Brain microvascular endothelial cell (primary cell): ENCODE data around the gene URB2.

Experiments
- DNase-seq: peaks from one replicate; pipeline ENCODE4 v3.0.0-alpha.2; 2020
- H3K27ac ChIP-seq: fragments of 250-450 bp; sonication (Bioruptor Pico); 2 replicates; pipeline ENCODE4 v1.5.1; 2020; ENCODE audit warnings: mild to moderate bottlenecking, moderate library complexity
- H3K27me3 ChIP-seq: fragments of 250-450 bp; sonication (Bioruptor Pico); replicated peaks from 2 replicates; pipeline ENCODE4 v1.5.1; 2020; ENCODE audit warnings: mild to moderate bottlenecking
- H3K36me3 ChIP-seq: fragments of 250-450 bp; sonication (Bioruptor Pico); replicated peaks from 2 replicates; pipeline ENCODE4 v1.5.1; 2020; ENCODE audit warnings: mild to moderate bottlenecking
- H3K4me3 ChIP-seq: 2 replicates; pipeline ENCODE4 v1.5.1; 2011; ENCODE audit warnings: low read depth, mild to moderate bottlenecking, control low read depth, low read length, moderate library complexity
- in situ Hi-C: cut with HindIII; loops from 2 replicates; pipeline ENCODE4 v1.10.0; 2017; ENCODE audit warnings: low sequenced_read_pairs, low pct_ligation_motif_present
- TF ChIP-seq, protein P1 (sequence below): IDR thresholded peaks from 2 replicates; pipeline ENCODE4 v1.5.1; 2011; ENCODE audit warnings: low read depth, mild to moderate bottlenecking, moderate library complexity, low read length, control low read depth, inconsistent platforms; ENCODE audit errors: missing control alignments

The URB2 gene

DNA sequence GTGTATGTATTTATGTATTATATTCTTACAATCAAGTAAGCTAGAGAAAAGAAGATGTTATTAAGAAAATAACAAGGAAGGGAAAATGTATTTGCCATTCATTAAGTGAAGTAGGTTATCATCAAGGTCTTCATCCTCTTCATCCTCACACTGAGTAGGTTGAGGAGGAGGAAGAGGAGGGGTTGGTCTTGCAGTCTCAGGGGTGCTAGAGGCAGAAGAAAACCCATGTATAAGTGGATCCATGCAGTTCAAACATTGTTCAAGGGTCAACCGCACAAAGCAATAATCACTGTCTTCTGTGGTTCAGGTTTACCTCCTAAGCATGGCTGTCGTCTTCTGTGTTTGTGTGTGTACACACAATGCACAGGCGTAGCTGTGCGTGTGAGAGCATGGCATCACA is 16.9 kb downstream of the URB2 start:
- TF ChIP-seq, protein P1, sequence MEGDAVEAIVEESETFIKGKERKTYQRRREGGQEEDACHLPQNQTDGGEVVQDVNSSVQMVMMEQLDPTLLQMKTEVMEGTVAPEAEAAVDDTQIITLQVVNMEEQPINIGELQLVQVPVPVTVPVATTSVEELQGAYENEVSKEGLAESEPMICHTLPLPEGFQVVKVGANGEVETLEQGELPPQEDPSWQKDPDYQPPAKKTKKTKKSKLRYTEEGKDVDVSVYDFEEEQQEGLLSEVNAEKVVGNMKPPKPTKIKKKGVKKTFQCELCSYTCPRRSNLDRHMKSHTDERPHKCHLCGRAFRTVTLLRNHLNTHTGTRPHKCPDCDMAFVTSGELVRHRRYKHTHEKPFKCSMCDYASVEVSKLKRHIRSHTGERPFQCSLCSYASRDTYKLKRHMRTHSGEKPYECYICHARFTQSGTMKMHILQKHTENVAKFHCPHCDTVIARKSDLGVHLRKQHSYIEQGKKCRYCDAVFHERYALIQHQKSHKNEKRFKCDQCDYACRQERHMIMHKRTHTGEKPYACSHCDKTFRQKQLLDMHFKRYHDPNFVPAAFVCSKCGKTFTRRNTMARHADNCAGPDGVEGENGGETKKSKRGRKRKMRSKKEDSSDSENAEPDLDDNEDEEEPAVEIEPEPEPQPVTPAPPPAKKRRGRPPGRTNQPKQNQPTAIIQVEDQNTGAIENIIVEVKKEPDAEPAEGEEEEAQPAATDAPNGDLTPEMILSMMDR: no peak
- in situ Hi-C loops: loop anchor here (25.0 kb wide), 1 partner anchor 669 kb away; no protein-coding TSS in a partner anchor
- peaks cover 40% of the 10 kb centered on the region for H3K36me3 ChIP-seq
- H3K4me3 ChIP-seq: no peak overlapping the region
- no peak for DNase-seq
- no peak overlapping the region for H3K27ac ChIP-seq
- H3K27me3 ChIP-seq: no peaks in the 10 kb centered on the region

DNA sequence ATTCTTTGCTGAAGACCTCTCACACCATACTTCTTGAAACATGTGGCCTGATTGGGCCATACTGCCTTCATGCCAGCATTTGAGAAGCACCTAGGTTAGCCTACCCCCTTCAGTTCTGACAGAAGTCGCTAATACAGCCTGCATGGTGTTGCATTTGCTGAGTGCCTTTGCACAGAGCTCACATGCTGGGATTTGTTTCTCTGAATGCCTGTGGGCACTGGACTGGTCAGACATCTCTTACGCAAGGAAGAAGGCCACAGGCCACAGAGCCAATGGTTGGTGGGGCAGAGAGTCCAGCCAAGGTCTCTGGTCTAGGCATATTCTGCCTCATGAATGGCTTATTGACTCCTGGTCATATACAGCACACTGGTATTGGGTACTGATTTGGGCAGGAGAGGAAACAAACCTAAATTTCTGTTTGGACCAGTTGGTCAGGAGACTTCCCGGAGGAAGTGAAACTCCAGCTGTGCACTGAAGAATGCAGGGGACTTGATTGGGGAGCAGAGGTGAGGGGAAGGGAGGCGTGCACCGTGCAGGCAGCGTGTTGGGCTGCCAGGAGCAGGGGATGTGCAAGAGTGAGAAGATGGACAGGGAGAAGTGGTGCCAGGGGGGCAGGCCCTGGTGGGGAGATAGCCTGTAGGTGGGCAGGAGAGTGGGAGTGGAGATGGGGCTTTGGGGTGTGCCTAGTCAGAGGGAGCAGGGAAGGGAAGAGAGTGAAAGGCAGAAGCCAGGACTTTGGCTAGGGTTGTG is 18.1 kb downstream of the URB2 start:
- Histone ChIP-seq H3K36me3 (peaks cover 44% of the 10 kb centered on the region), H3K27ac (no peak overlapping the region), H3K27me3 (no peaks in the 10 kb centered on the region), H3K4me3 (no peak overlapping the region)
- in situ Hi-C loops: loop anchor here (25.0 kb wide), 1 partner anchor 668 kb away; no protein-coding TSS in a partner anchor
- TF ChIP-seq, protein P1: no peak
- no peak for DNase-seq

DNA sequence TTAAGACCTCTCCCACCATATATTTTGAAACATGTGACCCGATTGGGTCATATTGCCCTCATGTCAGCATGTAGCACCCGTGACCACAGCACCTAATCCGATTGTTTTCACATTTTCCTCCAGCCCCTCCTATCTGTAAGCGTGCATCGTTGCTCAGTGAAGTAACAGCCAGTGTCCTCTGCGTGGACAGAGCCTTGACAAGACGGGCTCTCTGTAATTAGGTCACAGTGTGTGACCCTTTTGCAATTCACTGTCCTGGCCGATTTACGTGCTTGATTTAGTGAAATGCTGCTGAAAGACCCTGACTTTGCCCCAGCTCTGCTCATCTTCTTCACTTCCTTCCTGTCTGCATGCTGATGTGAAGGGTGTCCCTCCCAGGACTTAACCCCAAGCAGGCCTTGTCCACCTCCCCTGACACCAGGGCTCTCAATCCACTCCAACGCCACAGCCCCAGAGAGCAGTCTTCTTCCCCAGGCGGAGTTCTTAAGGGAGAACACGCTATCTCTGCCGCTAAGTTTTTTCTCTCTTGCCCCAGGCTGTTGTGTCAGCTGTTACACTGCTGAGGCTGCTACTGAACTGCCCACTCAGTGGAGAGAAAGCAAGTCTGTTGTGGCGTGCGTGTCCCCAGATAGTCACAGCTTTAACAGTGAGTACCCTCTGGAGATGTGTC is 19.4 kb downstream of the URB2 start:
- H3K27ac ChIP-seq: no peak overlapping the region
- no peak overlapping the region for H3K4me3 ChIP-seq
- H3K36me3 ChIP-seq: peaks cover 52% of the 10 kb centered on the region
- TF ChIP-seq, protein P1: no peak
- no peak for DNase-seq
- no peaks in the 10 kb centered on the region for H3K27me3 ChIP-seq
- in situ Hi-C loops: loop anchor here (25.0 kb wide), 1 partner anchor 667 kb away; no protein-coding TSS in a partner anchor

DNA sequence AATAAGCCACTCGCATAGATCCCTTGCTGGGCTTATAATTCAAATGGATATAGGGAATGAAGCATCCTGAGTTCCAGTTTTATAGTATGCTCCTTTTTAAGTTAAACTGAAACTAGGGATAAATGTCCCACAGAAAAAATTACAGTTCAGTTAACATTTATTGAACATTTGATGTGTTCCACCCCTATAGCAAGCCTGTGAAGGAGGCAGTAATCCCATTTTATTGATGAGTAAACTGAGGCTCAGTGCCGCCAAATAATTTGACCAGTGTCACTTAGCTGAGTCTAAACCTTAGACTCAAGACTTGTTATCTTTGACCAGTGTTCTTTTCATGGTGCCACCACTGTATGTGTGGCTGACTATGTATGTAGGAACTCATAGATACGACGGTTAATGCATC is 22.4 kb downstream of the URB2 start:
- Histone ChIP-seq H3K36me3 (peaks cover 60% of the 10 kb centered on the region), H3K4me3 (no peak overlapping the region), H3K27me3 (no peaks in the 10 kb centered on the region), H3K27ac (no peak overlapping the region)
- TF ChIP-seq, protein P1: no peak
- DNase-seq: no peak
- in situ Hi-C loops: loop anchor here (25.0 kb wide), 1 partner anchor 664 kb away; no protein-coding TSS in a partner anchor

DNA sequence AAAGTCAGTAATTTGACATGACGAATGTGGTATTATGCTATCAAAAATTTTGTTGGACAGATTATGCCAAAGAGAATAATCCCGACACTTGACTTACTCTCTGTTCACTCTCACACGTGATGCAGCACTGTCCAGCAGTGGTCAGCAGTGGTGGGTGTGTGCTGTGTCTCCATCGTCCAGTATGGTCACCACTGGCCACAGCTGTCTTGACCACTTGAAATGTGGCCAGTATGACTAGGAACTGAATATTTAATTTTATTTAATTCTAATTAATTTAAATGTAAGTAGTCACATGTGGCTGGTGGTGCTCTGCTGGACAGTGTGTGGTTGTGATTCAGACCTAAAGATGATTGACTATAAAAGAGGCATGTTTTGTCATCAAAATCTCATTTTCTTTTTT is 24.0 kb downstream of the URB2 start:
- in situ Hi-C loops: no loop called here
- peaks cover 59% of the 10 kb centered on the region for H3K36me3 ChIP-seq
- TF ChIP-seq, protein P1: no peak
- no peaks in the 10 kb centered on the region for H3K27me3 ChIP-seq
- no peak overlapping the region for H3K27ac ChIP-seq
- no peak for DNase-seq
- H3K4me3 ChIP-seq: no peak overlapping the region
